HepG2 (cell line): ENCODE results near the gene TADA2A. TPM values are rescaled to one million over a fixed set of nuclear protein-coding genes. Genes with fewer than 3 reads are reported as not detected.

Experiments
- ARNT ChIP-seq: fragments of 450-650 bp; IDR thresholded peaks from 2 replicates; pipeline ENCODE4 v1.6.1; 2017
- CENPT ChIP-seq: sonication (generic); formaldehyde crosslinking; IDR thresholded peaks from 2 replicates; pipeline ENCODE4 v1.8.0; 2022; ENCODE audit warnings: low read depth, mild to moderate bottlenecking, moderate library complexity, missing genetic modification reagents
- FOXP1 ChIP-seq, 2 experiments: fragments of 450-650 bp in 1 of 2; IDR thresholded peaks; 2 replicates each; pipeline ENCODE4 v1.6.1; 2017 to 2018; ENCODE audit warnings: antibody characterized with exemption in 1 of 2
- RBM22 ChIP-seq: fragments of 200-400 bp; formaldehyde crosslinking; optimal IDR thresholded peaks from 2 replicates; pipeline ENCODE3; 2017; ENCODE audit warnings: mild to moderate bottlenecking, low read length, moderate library complexity
- RELA ChIP-seq: sonication (generic); formaldehyde crosslinking; IDR thresholded peaks from 2 replicates; pipeline ENCODE4 v1.4.0; 2020; ENCODE audit warnings: missing genetic modification reagents
- SMAD9 ChIP-seq: sonication (generic); formaldehyde crosslinking; IDR thresholded peaks from 2 replicates; pipeline ENCODE4 v1.5.1; 2020; ENCODE audit warnings: mild to moderate bottlenecking, missing genetic modification reagents
- STAT5B ChIP-seq: sonication (generic); formaldehyde crosslinking; IDR thresholded peaks from 2 replicates; pipeline ENCODE4 v1.4.0; 2020; ENCODE audit warnings: missing genetic modification reagents
- TFAP4 ChIP-seq: sonication (generic); IDR thresholded peaks from 2 replicates; pipeline ENCODE4 v1.6.1; 2016; ENCODE audit warnings: low read depth, borderline replicate concordance
- WIZ ChIP-seq: sonication (generic); formaldehyde crosslinking; IDR thresholded peaks from 2 replicates; pipeline ENCODE4 v1.5.1; 2020; ENCODE audit warnings: mild to moderate bottlenecking, missing genetic modification reagents
- ZFP1 ChIP-seq: IDR thresholded peaks from 2 replicates; pipeline ENCODE4 v1.6.1; 2016
- ZFP90 ChIP-seq: sonication (generic); formaldehyde crosslinking; IDR thresholded peaks from 2 replicates; pipeline ENCODE4 v1.8.0; 2022; ENCODE audit warnings: missing genetic modification reagents, mild to moderate bottlenecking, inconsistent platforms, borderline replicate concordance
- ZNF251 ChIP-seq: sonication (generic); formaldehyde crosslinking; IDR thresholded peaks from 2 replicates; pipeline ENCODE4 v1.9.0; 2021; ENCODE audit warnings: mild to moderate bottlenecking, missing genetic modification reagents
- ZNF512B ChIP-seq: sonication (generic); formaldehyde crosslinking; IDR thresholded peaks from 2 replicates; pipeline ENCODE4 v1.5.1; 2020; ENCODE audit warnings: missing genetic modification reagents, mild to moderate bottlenecking, borderline replicate concordance
- ZNF550 ChIP-seq: sonication (generic); formaldehyde crosslinking; IDR thresholded peaks from 2 replicates; pipeline ENCODE4 v1.4.0; 2020; ENCODE audit warnings: mild to moderate bottlenecking, missing genetic modification reagents, borderline replicate concordance
- ZNF574 ChIP-seq: sonication (generic); formaldehyde crosslinking; IDR thresholded peaks from 2 replicates; pipeline ENCODE4 v1.4.0; 2020; ENCODE audit warnings: missing genetic modification reagents
- ZNF709 ChIP-seq: sonication (generic); formaldehyde crosslinking; IDR thresholded peaks from 2 replicates; pipeline ENCODE4 v1.5.0; 2020; ENCODE audit warnings: mild to moderate bottlenecking, missing genetic modification reagents
- ZNF782 ChIP-seq: sonication (generic); formaldehyde crosslinking; IDR thresholded peaks from 2 replicates; pipeline ENCODE4 v1.4.0; 2020; ENCODE audit warnings: missing genetic modification reagents, mild to moderate bottlenecking, borderline replicate concordance
- polyA plus RNA-seq, 8 experiments: library from polyadenylated mRNA; depleted of rRNA in 3 of 8; stranded (reverse) in 7 of 8; unstranded in 1 of 8; fragments of >200 nt; fragmentation: Illumina TruSeq in 4 of 8; extraction: Trizol in 4 of 8; gene quantifications; 2 replicates each; pipeline versions ENCODE4 v1.2.1 to v1.2.3, GENCODE V29; 2011 to 2016; ENCODE audit warnings: low read depth in 4 of 8, missing spikeins in 1 of 8, mixed read lengths in 1 of 8; ENCODE audit not compliant: insufficient read depth in 1 of 8
- total RNA-seq, 5 experiments: library from RNA; depleted of rRNA; stranded (reverse); fragments of >200 nt; fragmentation: Illumina TruSeq; extraction: Trizol; gene quantifications; 2 replicates each; pipeline ENCODE4 v1.2.3, GENCODE V29; 2016; ENCODE audit warnings: low read depth in 1 of 5
- TF ChIP-seq, protein P1 (sequence below): sonication (generic); formaldehyde crosslinking; IDR thresholded peaks from 2 replicates; pipeline ENCODE4 v1.4.0; 2020; ENCODE audit warnings: missing genetic modification reagents, borderline replicate concordance
- TF ChIP-seq, protein P2 (sequence below): sonication (generic); formaldehyde crosslinking; IDR thresholded peaks from 2 replicates; pipeline ENCODE4 v1.5.1; 2020; ENCODE audit warnings: missing genetic modification reagents, mild to moderate bottlenecking, borderline replicate concordance
- TF ChIP-seq, protein P3 (sequence below): sonication (generic); formaldehyde crosslinking; IDR thresholded peaks from 2 replicates; pipeline ENCODE4 v1.4.0; 2020; ENCODE audit warnings: missing genetic modification reagents

Gene TADA2A
- total and polyA plus RNA-seq, 2 of the 13 experiments (the other 11 are each of a cell fraction or from before 2014, with no cell fraction given), result 8.0 to 14.0 TPM

DNA sequence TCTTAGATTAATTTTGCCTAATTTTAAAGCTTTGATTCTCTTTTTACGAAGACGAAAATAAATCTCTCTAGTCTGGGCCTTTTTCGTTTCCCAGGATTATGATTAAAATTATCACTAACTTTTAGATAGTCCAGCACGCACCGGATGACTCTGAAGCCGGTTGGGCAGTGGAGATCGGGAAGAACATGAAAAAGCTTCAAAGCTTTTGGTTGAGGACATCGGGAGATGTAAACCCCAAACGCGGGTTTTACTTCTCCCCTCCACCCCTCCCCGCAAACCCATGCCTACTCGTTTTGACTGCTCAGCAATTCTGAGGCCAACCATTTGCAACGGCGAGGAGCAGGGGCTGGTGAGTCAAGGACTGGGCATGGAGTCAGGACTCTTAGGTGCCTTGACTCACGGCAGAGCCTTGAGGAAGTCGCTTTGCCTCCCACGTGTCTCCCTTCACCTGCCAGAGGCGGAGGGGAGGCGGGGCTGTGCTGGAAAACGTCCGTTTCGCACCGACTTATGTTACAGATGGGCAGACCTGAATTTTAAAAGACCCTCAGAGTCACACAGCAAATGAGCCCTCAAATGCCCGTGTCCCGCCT, 82.0 kb downstream of the TADA2A start (continued):
- TF ChIP-seq ZFP1 (CRISPR knock-in tag) (no peak), ARNT (no peak), FOXP1 (IDR thresholded peaks at IDR 0.05) (no peak), FOXP1 (CRISPR knock-in tag; IDR thresholded peaks at IDR 0.05) (no peak), ZNF251 (CRISPR knock-in tag) (no peak), STAT5B (CRISPR knock-in tag) (no peak), CENPT (CRISPR knock-in tag) (no peak), ZNF512B (CRISPR knock-in tag) (no peak), TFAP4 (no peak), RBM22 (no peak), WIZ (CRISPR knock-in tag) (no peak), ZNF574 (CRISPR knock-in tag) (0 out of 2 replicates have a peak, but pooled peaks have one; percentile 15), ZNF709 (CRISPR knock-in tag) (no peak), ZFP90 (CRISPR knock-in tag) (no peak; the same call in 1 of the 2 replicates), RELA (no peak), SMAD9 (CRISPR knock-in tag) (no peak), ZNF550 (CRISPR knock-in tag) (no peak), ZNF782 (CRISPR knock-in tag) (no peak)
- TF ChIP-seq, protein P1, sequence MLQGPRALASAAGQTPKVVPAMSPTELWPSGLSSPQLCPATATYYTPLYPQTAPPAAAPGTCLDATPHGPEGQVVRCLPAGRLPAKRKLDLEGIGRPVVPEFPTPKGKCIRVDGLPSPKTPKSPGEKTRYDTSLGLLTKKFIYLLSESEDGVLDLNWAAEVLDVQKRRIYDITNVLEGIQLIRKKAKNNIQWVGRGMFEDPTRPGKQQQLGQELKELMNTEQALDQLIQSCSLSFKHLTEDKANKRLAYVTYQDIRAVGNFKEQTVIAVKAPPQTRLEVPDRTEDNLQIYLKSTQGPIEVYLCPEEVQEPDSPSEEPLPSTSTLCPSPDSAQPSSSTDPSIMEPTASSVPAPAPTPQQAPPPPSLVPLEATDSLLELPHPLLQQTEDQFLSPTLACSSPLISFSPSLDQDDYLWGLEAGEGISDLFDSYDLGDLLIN (CRISPR knock-in tag), result no peak
- TF ChIP-seq, protein P2, sequence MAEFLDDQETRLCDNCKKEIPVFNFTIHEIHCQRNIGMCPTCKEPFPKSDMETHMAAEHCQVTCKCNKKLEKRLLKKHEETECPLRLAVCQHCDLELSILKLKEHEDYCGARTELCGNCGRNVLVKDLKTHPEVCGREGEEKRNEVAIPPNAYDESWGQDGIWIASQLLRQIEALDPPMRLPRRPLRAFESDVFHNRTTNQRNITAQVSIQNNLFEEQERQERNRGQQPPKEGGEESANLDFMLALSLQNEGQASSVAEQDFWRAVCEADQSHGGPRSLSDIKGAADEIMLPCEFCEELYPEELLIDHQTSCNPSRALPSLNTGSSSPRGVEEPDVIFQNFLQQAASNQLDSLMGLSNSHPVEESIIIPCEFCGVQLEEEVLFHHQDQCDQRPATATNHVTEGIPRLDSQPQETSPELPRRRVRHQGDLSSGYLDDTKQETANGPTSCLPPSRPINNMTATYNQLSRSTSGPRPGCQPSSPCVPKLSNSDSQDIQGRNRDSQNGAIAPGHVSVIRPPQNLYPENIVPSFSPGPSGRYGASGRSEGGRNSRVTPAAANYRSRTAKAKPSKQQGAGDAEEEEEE, result no peak
- TF ChIP-seq, protein P3, sequence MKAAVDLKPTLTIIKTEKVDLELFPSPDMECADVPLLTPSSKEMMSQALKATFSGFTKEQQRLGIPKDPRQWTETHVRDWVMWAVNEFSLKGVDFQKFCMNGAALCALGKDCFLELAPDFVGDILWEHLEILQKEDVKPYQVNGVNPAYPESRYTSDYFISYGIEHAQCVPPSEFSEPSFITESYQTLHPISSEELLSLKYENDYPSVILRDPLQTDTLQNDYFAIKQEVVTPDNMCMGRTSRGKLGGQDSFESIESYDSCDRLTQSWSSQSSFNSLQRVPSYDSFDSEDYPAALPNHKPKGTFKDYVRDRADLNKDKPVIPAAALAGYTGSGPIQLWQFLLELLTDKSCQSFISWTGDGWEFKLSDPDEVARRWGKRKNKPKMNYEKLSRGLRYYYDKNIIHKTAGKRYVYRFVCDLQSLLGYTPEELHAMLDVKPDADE (CRISPR knock-in tag), result peak; percentile 40; the same call in 1 of the 2 replicates
